OCI-LY7 (cell line): Measurements from ENCODE around the gene ITGA7.

ENCODE experiments used
- CTCF ChIP-seq: fragments of 200-600 bp; sonication (generic); conservative IDR thresholded peaks from 2 replicates; pipeline ENCODE4 v1.5.1; 2014; ENCODE audit warnings: mild to moderate bottlenecking, antibody characterized with exemption, low read length, moderate library complexity, mixed read lengths
- EZH2phosphoT487 ChIP-seq: fragments of 200-600 bp; sonication (generic); IDR thresholded peaks from 2 replicates; pipeline ENCODE4 v1.6.1; 2018; ENCODE audit warnings: low read depth, borderline replicate concordance, mild to moderate bottlenecking, mixed run types, antibody characterized with exemption, low read length, moderate library complexity, mixed read lengths

- TF ChIP-seq CTCF (no peak), EZH2phosphoT487 (no peak)
Measured at GRCh38 chr12:55692631-55693322, 14.9 kb downstream of the ITGA7 start.
